DND-41 (cell line): ENCODE measurements around the gene FAM107A.

ENCODE experiments used
- CTCF ChIP-seq: IDR thresholded peaks from 2 replicates; pipeline ENCODE4 v1.5.1; 2012; ENCODE audit warnings: borderline replicate concordance, low read length, moderate library complexity, mild to moderate bottlenecking; ENCODE audit not compliant: poor library complexity, severe bottlenecking; ENCODE audit errors: extremely low read depth
- EZH2 ChIP-seq: IDR thresholded peaks from 3 replicates; pipeline ENCODE4 v1.6.1; 2012; ENCODE audit warnings: borderline replicate concordance, low read depth, mild to moderate bottlenecking, moderate library complexity, low read length, inconsistent platforms; ENCODE audit not compliant: severe bottlenecking

DNA sequence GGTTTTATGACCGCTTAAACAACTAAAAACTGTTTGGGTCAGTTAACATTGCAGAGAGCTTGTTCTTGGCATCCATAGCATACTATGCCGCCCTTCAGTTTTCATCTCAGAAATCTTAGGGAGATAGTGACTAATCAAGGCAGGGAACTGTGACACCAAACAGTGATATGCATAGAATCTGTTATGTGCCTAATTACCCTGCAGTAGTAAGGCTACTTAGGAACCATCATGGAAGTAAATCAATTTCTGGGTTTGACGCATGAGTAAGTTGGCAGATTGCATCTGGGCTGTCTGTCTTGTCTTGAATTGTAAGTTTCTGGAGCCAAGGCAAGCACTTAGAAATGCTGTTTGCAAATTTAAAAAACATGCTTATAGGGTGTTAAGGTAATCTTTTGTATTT, 62.8 kb downstream of the FAM107A start:
- TF ChIP-seq CTCF, result no peak
- TF ChIP-seq EZH2, result no peak
